ENCODE measurements around the gene VAV2.

GRCh38 chr9:133959171-133959570 is 33.0 kb downstream of the VAV2 start:
- no peak for TF ChIP-seq REST (IDR thresholded peaks at IDR 0.05; ENCODE audit: insufficient read depth in 1 of 2, low read depth in 2 of 2, low read length in 1 of 2)
- no peak for TF ChIP-seq POLR2AphosphoS5 (IDR thresholded peaks at IDR 0.05; ENCODE audit: low read depth, low read length)
- no peak for TF ChIP-seq CTCF (IDR thresholded peaks at IDR 0.05)
- no peak for TF ChIP-seq TCF7L2 (IDR thresholded peaks at IDR 0.05; ENCODE audit: low read depth, low read length)
